ENCODE measurements around the gene RETREG1. TPM values are rescaled to one million over a fixed set of nuclear protein-coding genes. Genes with fewer than 3 reads are reported as not detected.

RETREG1 gene
- total and polyA plus RNA-seq, 12 donors = 14.6 to 337 (median 216) TPM

GRCh38 chr5:16592255-16592654 is 24.5 kb downstream of the RETREG1 start:
- 81 to 91% methylated on average over 4 of the region's 4 CpGs for WGBS, 2 donors
- TF ChIP-seq CTCF (IDR thresholded peaks at IDR 0.05) = no peak
- H3K36me3 ChIP-seq = no peaks in the 10 kb centered on the region
- no peak overlapping the region for H3K27ac ChIP-seq
- no peak overlapping the region for H3K4me3 ChIP-seq
- no peaks in the 10 kb centered on the region for H3K27me3 ChIP-seq
- DNase-seq (no peak), ATAC-seq (no peak)
- intact Hi-C loops (cut with DNase I) = no loop called here
- H3K4me1 ChIP-seq = peaks cover 3 to 37% (median 16%) of the 10 kb centered on the region in 9 donors
- H3K9me3 ChIP-seq = no peaks in the 10 kb centered on the region

GRCh38 chr5:16590685-16591084 is 26.1 kb downstream of the RETREG1 start:
- Histone ChIP-seq H3K27me3 (no peaks in the 10 kb centered on the region), H3K9me3 (peaks cover 0 to 4% (median 0%) of the 10 kb centered on the region in 11 donors), H3K36me3 (no peaks in the 10 kb centered on the region), H3K4me1 (peaks cover 3 to 25% (median 15%) of the 10 kb centered on the region in 9 donors), H3K27ac (no peak overlapping the region), H3K4me3 (no peak overlapping the region)
- DNase-seq (no peak), ATAC-seq (no peak)
- intact Hi-C loops (cut with DNase I) = no loop called here
- WGBS, 2 donors = 93 to 94% methylated on average over 3 of the region's 3 CpGs
- no peak for TF ChIP-seq CTCF (IDR thresholded peaks at IDR 0.05)

- 89 to 100% methylated on average over 3 of the region's 3 CpGs for WGBS, 2 donors
- intact Hi-C loops (cut with DNase I) = no loop called here
- Histone ChIP-seq H3K9me3 (peaks cover 0 to 4% (median 0%) of the 10 kb centered on the region in 11 donors), H3K4me3 (no peak overlapping the region), H3K27ac (no peak overlapping the region), H3K4me1 (peaks cover 3 to 33% (median 15%) of the 10 kb centered on the region in 9 donors), H3K36me3 (no peaks in the 10 kb centered on the region), H3K27me3 (no peaks in the 10 kb centered on the region)
- DNase-seq = no peak
- ATAC-seq = no peak
- TF ChIP-seq CTCF (IDR thresholded peaks at IDR 0.05) = no peak
These were observed 27.1 kb downstream of the RETREG1 start for GRCh38 chr5:16589658-16590057.

GRCh38 chr5:16588434-16589214 is 28.2 kb downstream of the RETREG1 start:
- no peak for DNase-seq
- peaks cover 3 to 30% (median 13%) of the 10 kb centered on the region in 9 donors for H3K4me1 ChIP-seq
- intact Hi-C loops (cut with DNase I) = no loop called here
- peaks cover 0 to 4% (median 0%) of the 10 kb centered on the region in 11 donors for H3K9me3 ChIP-seq
- no peak for TF ChIP-seq CTCF (IDR thresholded peaks at IDR 0.05)
- 52 to 58% methylated on average over 10 of the region's 10 CpGs for WGBS, 2 donors
- no peaks in the 10 kb centered on the region for H3K36me3 ChIP-seq
- ATAC-seq = peak in 7 of 8 donors; percentile 52 to 80 (median 78)
- no peak overlapping the region for H3K4me3 ChIP-seq
- H3K27me3 ChIP-seq = no peaks in the 10 kb centered on the region
- peak overlapping the region in 5 of 10 donors; percentile 8 to 50 (median 35) for H3K27ac ChIP-seq

Measured in heart right ventricle (tissue), 16 donors.